Ovary (tissue), 9 donors: ENCODE results near the gene ZNF736. TPM values are rescaled to one million over a fixed set of nuclear protein-coding genes. Genes with fewer than 3 reads are reported as not detected.
"Not testable (repeated sequence)": the region's sequence is repeated elsewhere in the genome, so short reads cannot be mapped to it uniquely, and the experiment has no call there.

Experiments used
- DNase-seq, 5 donors: peaks; one replicate each; pipeline ENCODE4 v3.0.0-alpha.2; 2019 to 2020
- H3K27ac ChIP-seq, 2 donors: fragments of 200-600 bp; one replicate each; pipeline versions ENCODE4 v1.5.1 to v1.8.0; 2019 to 2022
- H3K27me3 ChIP-seq: fragments of 200-600 bp; one replicate; pipeline ENCODE4 v1.8.0; 2022
- H3K36me3 ChIP-seq: fragments of 200-600 bp; sonication (generic); one replicate; pipeline ENCODE4 v1.5.1; 2019
- H3K4me1 ChIP-seq: one replicate; pipeline ENCODE4 v1.8.1; 2013; ENCODE audit warnings: mild to moderate bottlenecking, moderate library complexity; ENCODE audit not compliant: insufficient read depth
- H3K4me3 ChIP-seq: fragments of 200-600 bp; sonication (generic); one replicate; pipeline ENCODE4 v1.5.1; 2017
- H3K9me3 ChIP-seq, 2 donors: fragments of 200-600 bp in 1 of 2; sonication (generic) in 1 of 2; one replicate each; pipeline versions ENCODE4 v1.5.1 to v1.8.1; 2013 to 2019; ENCODE audit warnings: mild to moderate bottlenecking in 1 of 2, moderate library complexity in 1 of 2
- EP300 ChIP-seq: sonication (generic); formaldehyde crosslinking; IDR thresholded peaks from one replicate; pipeline ENCODE4 v1.6.1; 2017; ENCODE audit warnings: antibody characterized with exemption
- POLR2A ChIP-seq: fragments of 450-650 bp; IDR thresholded peaks from one replicate; pipeline ENCODE4 v1.6.1; 2017; ENCODE audit warnings: antibody characterized with exemption, mild to moderate bottlenecking, moderate library complexity
- WGBS, 3 donors: extraction: QIAGEN DNeasy Blood & Tissue Kit in 1 of 3; methylation state at CpG; one replicate each; pipeline versions ENCODE4 v1.1.5 to v1.1.7; 2013 to 2017; 5-methylcytosine and 5-hydroxymethylcytosine counted together
- intact Hi-C, 4 donors: fragments of 100-400 bp; cut with DNase I; formaldehyde crosslinking; loops; one replicate each; pipeline versions ENCODE4 v1.11.0 to v1.15.1; 2022 to 2023
- polyA plus RNA-seq, 2 donors: library from polyadenylated mRNA; stranded (reverse); fragments of 200-250 nt in 1 of 2; fragments of 350-450 nt in 1 of 2; fragmentation: Illumina TruSeq in 1 of 2; extraction: RNeasy Lipid Tissue Mini Kit (QIAGEN cat#74804) in 1 of 2; gene quantifications; one replicate each; pipeline ENCODE4 v1.2.3, GENCODE V29; 2013 to 2014
- total RNA-seq, 7 donors: library from RNA; depleted of rRNA in 2 of 7; stranded (reverse); fragments of >200 nt in 2 of 7; fragmentation: NEBNext Ultra II Directional in 3 of 7; extraction: Animal tissue kit (Norgen Biotek cat#: 25700) in 3 of 7; gene quantifications; one replicate each; pipeline versions ENCODE4 v1.1.0 to v1.2.4, GENCODE V29; 2016 to 2023
- TF ChIP-seq, protein P1 (sequence below), 3 donors: fragments of 450-650 bp in 2 of 3; fragments of 200-600 bp in 1 of 3; IDR thresholded peaks; one replicate each; pipeline versions ENCODE4 v1.5.1 to v1.8.0; 2016 to 2022; ENCODE audit warnings: antibody characterized with exemption in 3 of 3, mild to moderate bottlenecking in 1 of 3
- donor health status: DM: no; HTN: no; CAD: no; lungs with moderate emphysema.
- donor health status: DM: no; HTN: no; CAD: no.
- donor health status: Bipolar disorder and iron deficiency.
- donor health status: DM: yes; HTN: yes; CAD: no.
- donor health status: DM: no; HTN: no; CAD: no.
- donor health status: DM: yes; HTN: yes; CAD: no.

The ZNF736 gene
- total and polyA plus RNA-seq, 9 donors: 5.0 to 24.9 (median 16.3) TPM

DNA sequence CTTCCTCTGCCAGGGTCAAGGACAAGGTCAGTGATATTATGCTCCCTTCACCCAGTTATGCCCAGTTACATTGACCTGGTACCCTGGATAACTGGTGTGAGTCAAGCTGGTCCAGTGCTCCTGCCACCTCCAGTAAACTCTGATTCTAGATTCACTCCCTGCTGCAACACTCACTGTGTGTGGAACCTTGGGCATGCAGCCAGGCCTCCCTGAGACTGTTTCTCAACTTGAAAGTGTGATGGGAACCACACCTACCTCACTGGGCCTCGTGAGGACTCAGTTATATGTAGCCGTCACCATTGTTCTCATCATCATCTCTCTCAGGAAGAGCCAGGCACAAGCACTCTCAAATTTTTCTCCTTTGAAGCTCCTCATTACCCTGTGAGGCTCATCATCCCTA is 935 bp upstream of the ZNF736 start:
- peaks cover 7% of the 10 kb centered on the region for H3K4me1 ChIP-seq
- DNase-seq: peak; percentile 40 to 63 (median 50)
- peak overlapping the region in 1 of 2 donors; percentile 63 for H3K27ac ChIP-seq
- H3K4me3 ChIP-seq: no peak overlapping the region
- H3K27me3 ChIP-seq: no peaks in the 10 kb centered on the region
- TF ChIP-seq, protein P1, sequence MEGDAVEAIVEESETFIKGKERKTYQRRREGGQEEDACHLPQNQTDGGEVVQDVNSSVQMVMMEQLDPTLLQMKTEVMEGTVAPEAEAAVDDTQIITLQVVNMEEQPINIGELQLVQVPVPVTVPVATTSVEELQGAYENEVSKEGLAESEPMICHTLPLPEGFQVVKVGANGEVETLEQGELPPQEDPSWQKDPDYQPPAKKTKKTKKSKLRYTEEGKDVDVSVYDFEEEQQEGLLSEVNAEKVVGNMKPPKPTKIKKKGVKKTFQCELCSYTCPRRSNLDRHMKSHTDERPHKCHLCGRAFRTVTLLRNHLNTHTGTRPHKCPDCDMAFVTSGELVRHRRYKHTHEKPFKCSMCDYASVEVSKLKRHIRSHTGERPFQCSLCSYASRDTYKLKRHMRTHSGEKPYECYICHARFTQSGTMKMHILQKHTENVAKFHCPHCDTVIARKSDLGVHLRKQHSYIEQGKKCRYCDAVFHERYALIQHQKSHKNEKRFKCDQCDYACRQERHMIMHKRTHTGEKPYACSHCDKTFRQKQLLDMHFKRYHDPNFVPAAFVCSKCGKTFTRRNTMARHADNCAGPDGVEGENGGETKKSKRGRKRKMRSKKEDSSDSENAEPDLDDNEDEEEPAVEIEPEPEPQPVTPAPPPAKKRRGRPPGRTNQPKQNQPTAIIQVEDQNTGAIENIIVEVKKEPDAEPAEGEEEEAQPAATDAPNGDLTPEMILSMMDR (IDR thresholded peaks at IDR 0.05): no peak
- no peak for TF ChIP-seq EP300
- TF ChIP-seq POLR2A: no peak
- H3K36me3 ChIP-seq: no peaks in the 10 kb centered on the region
- WGBS, 3 donors: 5 to 53% (median 37%) methylated on average over 2 of the region's 2 CpGs
- intact Hi-C loops: no loop called here
- no peaks in the 10 kb centered on the region for H3K9me3 ChIP-seq

DNA sequence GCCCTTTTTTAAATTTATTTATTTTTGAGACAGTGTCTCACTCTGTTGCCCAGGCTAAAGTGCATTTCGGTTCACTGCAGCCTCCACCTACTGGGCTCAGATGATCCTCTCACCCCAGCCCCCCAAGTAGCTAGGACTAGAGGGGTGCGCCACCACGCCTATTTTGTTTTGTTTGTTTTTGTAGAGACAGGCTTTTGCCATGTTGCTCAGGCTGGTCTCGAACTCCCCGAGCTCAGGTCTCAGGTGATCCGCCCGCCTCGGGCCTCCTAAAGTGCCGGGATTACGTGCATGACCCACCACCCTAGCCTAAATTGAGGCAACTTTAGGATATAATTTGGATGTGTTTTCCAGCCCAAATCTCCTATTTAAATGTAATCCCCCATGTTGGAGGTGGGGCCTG is 805 bp downstream of the ZNF736 start:
- no peak overlapping the region for H3K27ac ChIP-seq
- WGBS, 3 donors: 2 to 21% (median 11%) methylated on average over 10 of the region's 10 CpGs
- intact Hi-C loops: no loop called here
- H3K27me3 ChIP-seq: no peaks in the 10 kb centered on the region
- TF ChIP-seq POLR2A (no peak), EP300 (no peak)
- TF ChIP-seq, protein P1 (IDR thresholded peaks at IDR 0.05): no peak
- peaks cover 7% of the 10 kb centered on the region for H3K4me1 ChIP-seq
- H3K36me3 ChIP-seq: no peaks in the 10 kb centered on the region
- H3K4me3 ChIP-seq: peak overlapping the region; percentile 57
- no peaks in the 10 kb centered on the region for H3K9me3 ChIP-seq
- DNase-seq: peak in 2 of 5 donors; percentile 39

DNA sequence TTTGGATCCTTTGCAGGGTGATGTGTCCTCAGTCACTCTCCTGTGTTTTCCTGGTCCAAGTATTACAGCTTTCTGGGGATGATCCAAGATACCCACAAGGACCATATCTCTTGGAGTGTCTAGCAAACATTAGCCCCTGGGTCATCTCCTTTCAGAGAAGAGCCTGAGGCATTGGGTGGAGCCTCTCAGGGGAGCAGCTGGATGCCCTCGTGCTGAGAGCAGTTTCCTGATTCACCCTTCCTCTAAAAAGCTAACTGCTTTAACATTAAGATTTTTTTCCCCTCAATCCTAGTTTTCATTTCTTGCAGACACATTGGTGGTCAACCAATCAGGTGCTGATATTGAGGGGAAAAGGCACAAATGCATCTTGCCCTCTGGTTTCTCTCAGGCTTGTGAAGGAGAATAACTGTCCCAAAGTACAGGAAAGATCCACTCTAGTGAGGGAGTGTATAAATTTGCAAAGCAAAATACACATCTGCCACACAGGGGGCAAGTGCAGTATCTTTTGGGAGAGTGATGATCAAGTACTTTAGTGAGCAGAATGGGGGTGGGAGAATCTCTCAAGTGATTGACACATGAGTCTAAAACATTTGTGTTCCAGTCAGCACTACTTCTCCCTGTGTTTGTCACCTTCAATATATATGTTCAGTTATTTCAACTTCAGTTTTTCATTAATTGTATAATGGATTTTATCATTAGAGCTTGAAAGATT is 2.4 kb downstream of the ZNF736 start:
- DNase-seq, intact Hi-C loops, H3K27ac ChIP-seq, H3K36me3 ChIP-seq, H3K27me3 ChIP-seq, H3K4me1 ChIP-seq, H3K9me3 ChIP-seq, H3K4me3 ChIP-seq: not testable (repeated sequence)
- WGBS, 3 donors: 26 to 43% (median 28%) methylated on average over 1 of the region's 1 CpG

DNA sequence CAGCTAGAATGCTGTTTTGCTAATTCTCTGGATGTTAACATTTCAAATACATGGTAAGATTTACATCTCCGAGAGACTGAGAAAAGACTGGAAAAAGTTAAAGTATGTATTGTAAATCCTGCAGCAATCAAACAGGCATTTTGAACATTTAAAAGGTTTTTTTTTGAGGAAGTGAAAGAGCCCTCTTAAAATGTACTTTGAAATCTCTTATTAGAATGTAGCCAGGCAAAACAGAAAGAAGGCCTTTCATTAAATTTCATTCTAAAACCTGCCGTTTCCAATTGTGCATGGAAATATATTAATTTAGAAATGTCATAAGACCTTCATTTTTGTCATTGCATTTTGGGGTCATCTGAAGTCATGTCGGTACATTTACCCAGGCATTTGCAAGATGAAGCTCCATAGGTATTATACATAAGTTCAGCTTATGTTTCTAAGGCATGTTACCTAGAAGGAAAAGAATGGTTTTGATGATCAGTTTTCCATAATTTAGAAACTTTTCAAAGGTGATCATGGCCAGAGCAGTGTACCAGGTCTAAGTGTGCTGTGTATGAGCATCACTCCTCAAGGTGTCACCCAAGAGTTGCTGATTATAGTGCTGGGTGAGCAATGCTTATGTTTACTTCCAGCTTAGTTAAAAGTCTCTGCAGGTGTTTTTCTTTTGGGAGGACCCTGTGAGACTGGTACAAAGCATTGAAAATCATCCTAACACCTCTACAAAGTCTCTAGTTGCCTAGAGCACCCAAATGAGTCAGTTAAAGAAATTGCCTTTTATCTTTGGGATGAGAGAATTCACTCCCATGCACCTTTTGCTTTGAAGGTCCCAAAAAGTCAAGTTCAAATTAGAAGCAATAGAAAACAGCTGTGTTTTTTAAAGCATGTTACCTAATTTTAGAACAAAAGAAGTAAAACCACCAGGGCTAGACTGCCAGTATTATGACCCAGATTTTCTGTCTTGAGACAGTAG is 7.1 kb downstream of the ZNF736 start:
- TF ChIP-seq, protein P1 (IDR thresholded peaks at IDR 0.05): no peak
- TF ChIP-seq EP300 (no peak), POLR2A (no peak)
- Histone ChIP-seq H3K27ac (no peak overlapping the region), H3K27me3 (no peaks in the 10 kb centered on the region), H3K4me1 (peaks cover 4% of the 10 kb centered on the region), H3K36me3 (no peaks in the 10 kb centered on the region), H3K9me3 (no peaks in the 10 kb centered on the region), H3K4me3 (no peak overlapping the region)
- 71 to 80% (median 76%) methylated on average over 3 of the region's 3 CpGs for WGBS, 3 donors
- intact Hi-C loops: no loop called here
- DNase-seq: no peak

DNA sequence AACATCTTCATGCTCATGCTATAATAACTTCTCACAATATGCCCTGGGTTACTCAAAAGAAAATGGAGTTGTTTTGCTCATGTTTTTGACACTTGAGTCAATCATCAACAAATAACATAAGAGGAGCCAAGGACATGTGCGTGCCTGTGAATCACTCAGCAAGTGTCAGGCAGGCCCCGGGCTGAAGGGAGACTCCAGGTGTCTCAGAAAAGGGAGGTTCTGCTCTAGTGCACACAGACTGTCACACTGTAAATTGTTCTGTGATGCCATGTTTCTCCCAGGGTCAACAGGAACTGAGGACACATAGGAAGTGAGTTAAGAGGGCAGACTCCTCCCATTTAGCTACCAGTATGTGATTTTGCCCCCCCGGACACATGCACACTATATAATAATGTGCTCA is 10.4 kb downstream of the ZNF736 start:
- H3K9me3 ChIP-seq, H3K27me3 ChIP-seq, H3K27ac ChIP-seq, H3K4me1 ChIP-seq, H3K36me3 ChIP-seq, intact Hi-C loops, H3K4me3 ChIP-seq, DNase-seq: not testable (repeated sequence)
- 67 to 90% (median 71%) methylated on average over 3 of the region's 3 CpGs for WGBS, 3 donors

DNA sequence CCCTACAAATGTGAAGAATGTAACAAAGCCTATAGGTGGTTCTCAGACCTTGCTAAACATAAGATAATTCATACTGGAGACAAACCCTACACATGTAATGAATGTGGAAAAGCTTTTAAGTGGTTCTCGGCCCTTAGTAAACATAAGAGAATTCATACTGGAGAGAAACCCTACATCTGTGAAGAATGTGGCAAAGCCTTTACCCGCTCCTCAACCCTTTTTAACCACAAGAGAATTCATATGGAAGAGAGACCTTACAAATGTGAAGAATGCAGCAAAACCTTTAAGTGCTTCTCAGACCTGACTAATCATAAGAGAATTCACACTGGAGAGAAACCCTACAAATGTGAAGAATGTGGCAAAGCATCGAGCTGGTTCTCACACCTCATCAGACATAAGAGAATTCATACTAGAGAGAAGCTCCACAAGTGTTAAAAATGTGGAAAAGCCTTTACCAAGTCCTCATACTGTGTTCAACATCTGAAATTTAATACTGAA is 35.0 kb downstream of the ZNF736 start:
- H3K36me3 ChIP-seq, H3K4me3 ChIP-seq, H3K27ac ChIP-seq, H3K27me3 ChIP-seq, H3K4me1 ChIP-seq, intact Hi-C loops, DNase-seq: not testable (repeated sequence)
- peaks cover 5 to 45% of the 10 kb centered on the region in 2 donors for H3K9me3 ChIP-seq
- 88 to 99% (median 97%) methylated on average over 3 of the region's 3 CpGs for WGBS, 3 donors
